HUES48 (cell line): ENCODE measurements around the gene NEURL4.

Experiments
- H3K27ac ChIP-seq: one replicate; pipeline ENCODE4 v1.7.0; 2013; ENCODE audit warnings: low read depth, low read length, inconsistent platforms
- H3K27me3 ChIP-seq: 2 replicates; pipeline ENCODE4 v1.6.1; 2013; ENCODE audit warnings: mild to moderate bottlenecking, low read length; ENCODE audit not compliant: control insufficient read depth, insufficient read depth
- H3K36me3 ChIP-seq: 2 replicates; pipeline ENCODE4 v1.6.1; 2013; ENCODE audit warnings: low read length; ENCODE audit not compliant: control insufficient read depth, insufficient read depth
- H3K4me1 ChIP-seq: 2 replicates; pipeline ENCODE4 v1.6.1; 2013; ENCODE audit warnings: mild to moderate bottlenecking, low read length; ENCODE audit not compliant: control insufficient read depth, insufficient read depth
- H3K4me3 ChIP-seq: 2 replicates; pipeline ENCODE4 v1.5.1; 2013; ENCODE audit warnings: mild to moderate bottlenecking, low read depth, low read length
- H3K9ac ChIP-seq: 2 replicates; pipeline ENCODE4 v1.6.1; 2013; ENCODE audit warnings: mild to moderate bottlenecking, low read depth, low read length, moderate library complexity
- H3K9me3 ChIP-seq: 2 replicates; pipeline ENCODE4 v1.6.1; 2013; ENCODE audit warnings: low read length; ENCODE audit not compliant: control insufficient read depth, insufficient read depth

The NEURL4 gene

DNA sequence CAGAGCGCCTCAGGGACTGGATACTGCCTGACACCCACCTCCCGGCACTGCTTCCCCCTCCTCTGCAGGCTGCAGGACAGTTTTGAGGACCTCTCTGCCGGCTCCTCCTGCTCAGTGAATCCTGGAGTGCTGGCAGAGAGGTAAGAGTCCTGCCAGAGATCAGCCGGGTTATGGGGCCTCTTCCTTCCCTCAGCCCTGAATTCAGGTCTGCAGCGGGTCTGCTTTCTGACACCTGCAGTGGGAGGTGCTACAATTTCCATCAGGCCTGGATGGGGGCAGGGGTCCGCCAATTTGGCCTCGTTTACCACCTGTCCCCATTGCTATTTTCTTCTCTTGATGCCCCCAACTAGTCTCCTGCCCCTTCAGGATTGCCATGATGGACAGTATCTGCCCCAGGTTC, 3.0 kb upstream of the NEURL4 start:
- Histone ChIP-seq H3K4me1 (peaks cover 19% of the 10 kb centered on the region; the same call in 1 of the 2 replicates), H3K9me3 (no peaks in the 10 kb centered on the region), H3K27ac (no peak overlapping the region), H3K9ac (no peak overlapping the region), H3K36me3 (no peaks in the 10 kb centered on the region), H3K4me3 (no peak overlapping the region), H3K27me3 (no peaks in the 10 kb centered on the region)

DNA sequence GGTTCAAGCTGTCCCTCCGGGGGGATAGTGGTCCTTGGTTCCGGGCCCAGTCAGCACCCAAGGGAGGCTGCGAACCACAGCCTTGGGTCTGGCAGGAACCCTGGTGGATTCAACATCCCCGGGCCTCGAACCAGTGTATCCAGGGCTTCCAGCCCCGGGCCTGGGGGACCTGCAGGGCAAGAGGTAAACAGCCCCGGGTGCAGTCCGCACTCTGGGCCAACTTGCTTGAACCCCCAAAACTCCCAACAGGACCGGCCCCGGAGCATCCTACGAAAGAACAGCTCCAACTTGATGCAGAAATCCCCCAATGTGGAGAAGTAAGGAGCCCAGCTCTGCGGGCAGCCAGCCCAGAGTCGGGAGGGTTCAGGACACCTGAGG, 1.5 kb upstream of the NEURL4 start:
- Histone ChIP-seq H3K9me3 (no peaks in the 10 kb centered on the region), H3K36me3 (peaks cover 13% of the 10 kb centered on the region), H3K27ac (peak overlapping the region; percentile 96), H3K4me3 (peak overlapping the region; percentile 79), H3K27me3 (no peaks in the 10 kb centered on the region), H3K9ac (peak overlapping the region; percentile 66), H3K4me1 (peaks cover 11% of the 10 kb centered on the region; the same call in 1 of the 2 replicates)

DNA sequence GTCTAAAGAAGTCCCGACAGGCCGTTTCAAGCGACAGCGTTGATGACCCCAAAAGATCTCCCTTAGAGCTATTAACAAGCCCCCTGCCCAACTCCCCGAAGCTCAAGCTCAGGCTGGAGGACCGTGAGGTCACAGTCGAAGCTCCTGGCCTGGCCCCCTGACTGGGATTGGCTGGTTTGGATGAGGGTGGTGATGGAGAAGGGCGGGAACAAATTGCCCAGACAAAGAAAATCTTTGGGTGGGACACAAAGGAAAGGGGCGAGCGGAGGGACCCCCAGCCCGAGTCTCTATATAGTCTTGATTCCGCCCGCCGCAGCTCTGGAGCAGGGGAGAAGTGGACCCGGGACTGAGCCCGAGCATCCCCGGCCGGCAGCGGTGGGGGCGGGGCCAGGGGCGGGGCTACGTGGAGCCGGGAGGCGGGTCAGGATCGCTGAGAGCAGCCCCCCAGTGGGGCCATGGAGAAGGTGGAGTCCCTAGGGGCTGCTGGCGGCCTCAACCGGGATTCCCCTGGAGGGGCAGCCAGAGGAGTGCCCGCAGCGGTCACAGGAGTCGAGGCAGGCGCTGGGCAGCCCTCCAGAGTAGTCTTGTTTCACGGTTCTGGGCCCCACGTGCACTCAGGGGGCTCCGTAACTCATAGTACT, 982 bp upstream of the NEURL4 start:
- Histone ChIP-seq H3K9ac (peak overlapping the region; percentile 80), H3K9me3 (no peaks in the 10 kb centered on the region), H3K27ac (peak overlapping the region; percentile 96), H3K4me3 (peak overlapping the region; percentile 79), H3K4me1 (peaks cover 11% of the 10 kb centered on the region; the same call in 1 of the 2 replicates), H3K36me3 (peaks cover 18% of the 10 kb centered on the region), H3K27me3 (no peaks in the 10 kb centered on the region)

GRCh38 chr17:7329374-7329996, 350 bp upstream of the NEURL4 start:
- H3K36me3 ChIP-seq, result peaks cover 23% of the 10 kb centered on the region
- peaks cover 11% of the 10 kb centered on the region; the same call in 1 of the 2 replicates for H3K4me1 ChIP-seq
- peak overlapping the region; percentile 79 for H3K4me3 ChIP-seq
- H3K9me3 ChIP-seq, result no peaks in the 10 kb centered on the region
- H3K27me3 ChIP-seq, result no peaks in the 10 kb centered on the region
- H3K27ac ChIP-seq, result peak overlapping the region; percentile 96
- peak overlapping the region; percentile 80 for H3K9ac ChIP-seq

- H3K27me3 ChIP-seq, result no peaks in the 10 kb centered on the region
- H3K36me3 ChIP-seq, result peaks cover 37% of the 10 kb centered on the region
- no peak overlapping the region for H3K9ac ChIP-seq
- H3K9me3 ChIP-seq, result no peaks in the 10 kb centered on the region
- H3K4me3 ChIP-seq, result peak overlapping the region; percentile 79
- H3K27ac ChIP-seq, result no peak overlapping the region
- peaks cover 11% of the 10 kb centered on the region; the same call in 1 of the 2 replicates for H3K4me1 ChIP-seq
These were observed 1.1 kb downstream of the NEURL4 start for GRCh38 chr17:7328009-7328408.

- Histone ChIP-seq H3K4me1 (peaks cover 11% of the 10 kb centered on the region; the same call in 1 of the 2 replicates), H3K27me3 (no peaks in the 10 kb centered on the region), H3K27ac (no peak overlapping the region), H3K36me3 (peaks cover 42% of the 10 kb centered on the region), H3K4me3 (no peak overlapping the region), H3K9ac (no peak overlapping the region), H3K9me3 (no peaks in the 10 kb centered on the region)
These were observed 1.6 kb downstream of the NEURL4 start for GRCh38 chr17:7327501-7327900.

DNA sequence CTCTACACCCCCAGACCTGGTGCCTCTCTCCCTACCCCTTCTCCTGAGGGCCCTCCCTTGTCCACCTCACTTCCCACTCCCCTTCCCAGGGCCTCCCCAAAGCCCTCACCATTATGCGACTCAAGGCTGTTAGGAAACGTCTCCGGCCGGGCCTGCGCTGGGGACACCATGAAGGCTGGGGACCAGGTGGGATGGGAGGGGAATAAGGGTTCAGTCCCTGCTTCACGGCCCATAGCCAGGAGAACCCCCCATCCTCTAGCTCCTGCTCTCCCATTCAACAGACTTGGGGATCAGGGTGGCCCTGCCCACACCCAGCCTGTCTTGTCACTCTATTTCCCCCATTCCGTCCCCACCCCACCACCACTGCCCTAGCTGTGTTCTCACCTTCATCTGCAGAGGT, 2.1 kb downstream of the NEURL4 start:
- H3K27me3 ChIP-seq, result no peaks in the 10 kb centered on the region
- no peak overlapping the region for H3K27ac ChIP-seq
- no peaks in the 10 kb centered on the region for H3K9me3 ChIP-seq
- H3K4me1 ChIP-seq, result peaks cover 11% of the 10 kb centered on the region; the same call in 1 of the 2 replicates
- no peak overlapping the region for H3K9ac ChIP-seq
- no peak overlapping the region for H3K4me3 ChIP-seq
- peaks cover 46% of the 10 kb centered on the region for H3K36me3 ChIP-seq

DNA sequence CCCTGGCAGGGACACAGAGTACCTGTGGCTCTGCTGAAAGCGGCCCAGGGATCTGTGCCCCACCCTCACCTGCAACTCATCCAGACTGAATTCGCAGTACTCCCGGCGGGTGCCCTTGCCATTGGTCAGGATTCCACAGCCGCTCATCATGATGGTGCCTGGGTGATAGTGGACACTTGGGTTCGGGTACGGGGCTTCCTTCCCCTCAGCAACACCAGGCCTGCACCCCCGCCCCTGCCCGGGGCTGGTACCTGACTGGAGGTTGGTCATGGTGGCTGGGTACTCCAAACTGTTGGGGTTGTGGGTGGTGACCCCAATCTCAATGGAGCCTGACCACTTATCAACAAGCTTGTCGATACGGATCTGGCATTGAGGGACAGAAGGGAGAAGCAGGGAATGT, 2.9 kb downstream of the NEURL4 start:
- Histone ChIP-seq H3K27ac (no peak overlapping the region), H3K9ac (no peak overlapping the region), H3K4me3 (no peak overlapping the region), H3K27me3 (no peaks in the 10 kb centered on the region), H3K36me3 (peaks cover 55% of the 10 kb centered on the region), H3K4me1 (peaks cover 11% of the 10 kb centered on the region; the same call in 1 of the 2 replicates), H3K9me3 (no peaks in the 10 kb centered on the region)

GRCh38 chr17:7325031-7325528, 4.1 kb downstream of the NEURL4 start:
- no peak overlapping the region for H3K27ac ChIP-seq
- no peak overlapping the region for H3K9ac ChIP-seq
- H3K36me3 ChIP-seq, result peaks cover 66% of the 10 kb centered on the region
- H3K9me3 ChIP-seq, result no peaks in the 10 kb centered on the region
- H3K4me3 ChIP-seq, result no peak overlapping the region
- H3K4me1 ChIP-seq, result 0 out of 2 replicates have a peak, but pooled peaks cover 4% of the 10 kb centered on the region
- H3K27me3 ChIP-seq, result no peaks in the 10 kb centered on the region

GRCh38 chr17:7324438-7324779, 4.7 kb downstream of the NEURL4 start:
- H3K36me3 ChIP-seq, result peaks cover 68% of the 10 kb centered on the region
- H3K4me1 ChIP-seq, result 0 out of 2 replicates have a peak, but pooled peaks cover 4% of the 10 kb centered on the region
- H3K27ac ChIP-seq, result no peak overlapping the region
- H3K4me3 ChIP-seq, result no peak overlapping the region
- no peak overlapping the region for H3K9ac ChIP-seq
- no peaks in the 10 kb centered on the region for H3K27me3 ChIP-seq
- H3K9me3 ChIP-seq, result no peaks in the 10 kb centered on the region

GRCh38 chr17:7323731-7324437, 5.3 kb downstream of the NEURL4 start:
- H3K36me3 ChIP-seq, result peaks cover 71% of the 10 kb centered on the region
- no peak overlapping the region for H3K4me3 ChIP-seq
- no peak overlapping the region for H3K9ac ChIP-seq
- H3K27me3 ChIP-seq, result no peaks in the 10 kb centered on the region
- H3K27ac ChIP-seq, result no peak overlapping the region
- H3K4me1 ChIP-seq, result 0 out of 2 replicates have a peak, but pooled peaks cover 4% of the 10 kb centered on the region
- H3K9me3 ChIP-seq, result no peaks in the 10 kb centered on the region
